ENCODE data around the gene FOXG1. TPM values are rescaled to one million over a fixed set of nuclear protein-coding genes. Genes with fewer than 3 reads are reported as not detected.

Gene FOXG1
- total RNA-seq, 1 donor: not detected

GRCh38 chr14:28767853-28768741 is 1.5 kb downstream of the FOXG1 start:
- Histone ChIP-seq H3K4me1 (ENCODE audit: insufficient read depth, low read length) (no peaks in the 10 kb centered on the region), H3K27me3 (ENCODE audit: insufficient read depth, low read length) (peaks cover 76% of the 10 kb centered on the region), H3K4me3 (ENCODE audit: low read length) (no peak overlapping the region), H3K9me3 (ENCODE audit: low read depth, low read length) (no peaks in the 10 kb centered on the region)

GRCh38 chr14:28769276-28769880 is 2.8 kb downstream of the FOXG1 start:
- H3K4me3 ChIP-seq (ENCODE audit: low read length): no peak overlapping the region
- H3K27me3 ChIP-seq (ENCODE audit: insufficient read depth, low read length): peaks cover 77% of the 10 kb centered on the region
- no peaks in the 10 kb centered on the region for H3K9me3 ChIP-seq (ENCODE audit: low read depth, low read length)
- no peaks in the 10 kb centered on the region for H3K4me1 ChIP-seq (ENCODE audit: insufficient read depth, low read length)

- H3K4me1 ChIP-seq (ENCODE audit: insufficient read depth, low read length): no peaks in the 10 kb centered on the region
- peaks cover 78% of the 10 kb centered on the region for H3K27me3 ChIP-seq (ENCODE audit: insufficient read depth, low read length)
- no peak overlapping the region for H3K4me3 ChIP-seq (ENCODE audit: low read length)
- no peaks in the 10 kb centered on the region for H3K9me3 ChIP-seq (ENCODE audit: low read depth, low read length)
These were observed 3.5 kb downstream of the FOXG1 start for GRCh38 chr14:28770061-28770460.

GRCh38 chr14:28770630-28771029 is 4.0 kb downstream of the FOXG1 start:
- Histone ChIP-seq H3K4me3 (ENCODE audit: low read length) (no peak overlapping the region), H3K9me3 (ENCODE audit: low read depth, low read length) (no peaks in the 10 kb centered on the region), H3K4me1 (ENCODE audit: insufficient read depth, low read length) (no peaks in the 10 kb centered on the region), H3K27me3 (ENCODE audit: insufficient read depth, low read length) (peaks cover 78% of the 10 kb centered on the region)

- Histone ChIP-seq H3K4me1 (ENCODE audit: insufficient read depth, low read length) (no peaks in the 10 kb centered on the region), H3K4me3 (ENCODE audit: low read length) (no peak overlapping the region), H3K9me3 (ENCODE audit: low read depth, low read length) (no peaks in the 10 kb centered on the region), H3K27me3 (ENCODE audit: insufficient read depth, low read length) (peaks cover 78% of the 10 kb centered on the region)
These were observed 4.6 kb downstream of the FOXG1 start for GRCh38 chr14:28771168-28771567.

- Histone ChIP-seq H3K9me3 (ENCODE audit: low read depth, low read length) (no peaks in the 10 kb centered on the region), H3K27me3 (ENCODE audit: insufficient read depth, low read length) (peaks cover 90% of the 10 kb centered on the region), H3K4me1 (ENCODE audit: insufficient read depth, low read length) (no peaks in the 10 kb centered on the region), H3K4me3 (ENCODE audit: low read length) (no peak overlapping the region)
These were observed 6.0 kb downstream of the FOXG1 start for GRCh38 chr14:28772613-28773012.

- Histone ChIP-seq H3K27me3 (ENCODE audit: insufficient read depth, low read length) (peaks cover 91% of the 10 kb centered on the region), H3K4me3 (ENCODE audit: low read length) (no peak overlapping the region), H3K9me3 (ENCODE audit: low read depth, low read length) (no peaks in the 10 kb centered on the region), H3K4me1 (ENCODE audit: insufficient read depth, low read length) (no peaks in the 10 kb centered on the region)
These were observed 6.6 kb downstream of the FOXG1 start for GRCh38 chr14:28773176-28773575.

GRCh38 chr14:28773861-28774691 is 7.5 kb downstream of the FOXG1 start:
- Histone ChIP-seq H3K27me3 (ENCODE audit: insufficient read depth, low read length) (peaks cover 90% of the 10 kb centered on the region), H3K4me3 (ENCODE audit: low read length) (no peak overlapping the region), H3K9me3 (ENCODE audit: low read depth, low read length) (no peaks in the 10 kb centered on the region)

GRCh38 chr14:28774764-28775735 is 8.5 kb downstream of the FOXG1 start:
- H3K27me3 ChIP-seq (ENCODE audit: insufficient read depth, low read length): peaks cover 88% of the 10 kb centered on the region
- no peaks in the 10 kb centered on the region for H3K9me3 ChIP-seq (ENCODE audit: low read depth, low read length)
- no peaks in the 10 kb centered on the region for H3K4me1 ChIP-seq (ENCODE audit: insufficient read depth, low read length)
- H3K4me3 ChIP-seq (ENCODE audit: low read length): no peak overlapping the region

More at GRCh38 chr14:28773861-28774691, 7.5 kb downstream of the FOXG1 start:
- H3K4me1 ChIP-seq (ENCODE audit: insufficient read depth, low read length): no peaks in the 10 kb centered on the region

- no peaks in the 10 kb centered on the region for H3K9me3 ChIP-seq (ENCODE audit: low read depth, low read length)
- peaks cover 88% of the 10 kb centered on the region for H3K27me3 ChIP-seq (ENCODE audit: insufficient read depth, low read length)
- no peak overlapping the region for H3K4me3 ChIP-seq (ENCODE audit: low read length)
- no peaks in the 10 kb centered on the region for H3K4me1 ChIP-seq (ENCODE audit: insufficient read depth, low read length)
These were observed 10.1 kb downstream of the FOXG1 start for GRCh38 chr14:28776482-28777266.

GRCh38 chr14:28777471-28778137 is 11.0 kb downstream of the FOXG1 start:
- Histone ChIP-seq H3K27me3 (ENCODE audit: insufficient read depth, low read length) (peaks cover 86% of the 10 kb centered on the region), H3K9me3 (ENCODE audit: low read depth, low read length) (no peaks in the 10 kb centered on the region), H3K4me1 (ENCODE audit: insufficient read depth, low read length) (no peaks in the 10 kb centered on the region), H3K4me3 (ENCODE audit: low read length) (no peak overlapping the region)

GRCh38 chr14:28778138-28779117 is 11.8 kb downstream of the FOXG1 start:
- H3K9me3 ChIP-seq (ENCODE audit: low read depth, low read length): no peaks in the 10 kb centered on the region
- no peak overlapping the region for H3K4me3 ChIP-seq (ENCODE audit: low read length)
- no peaks in the 10 kb centered on the region for H3K4me1 ChIP-seq (ENCODE audit: insufficient read depth, low read length)
- H3K27me3 ChIP-seq (ENCODE audit: insufficient read depth, low read length): peaks cover 84% of the 10 kb centered on the region
